ENCODE measurements around the gene HRH2. TPM values are rescaled to one million over a fixed set of nuclear protein-coding genes. Genes with fewer than 3 reads are reported as not detected.

HRH2 gene, protein sequence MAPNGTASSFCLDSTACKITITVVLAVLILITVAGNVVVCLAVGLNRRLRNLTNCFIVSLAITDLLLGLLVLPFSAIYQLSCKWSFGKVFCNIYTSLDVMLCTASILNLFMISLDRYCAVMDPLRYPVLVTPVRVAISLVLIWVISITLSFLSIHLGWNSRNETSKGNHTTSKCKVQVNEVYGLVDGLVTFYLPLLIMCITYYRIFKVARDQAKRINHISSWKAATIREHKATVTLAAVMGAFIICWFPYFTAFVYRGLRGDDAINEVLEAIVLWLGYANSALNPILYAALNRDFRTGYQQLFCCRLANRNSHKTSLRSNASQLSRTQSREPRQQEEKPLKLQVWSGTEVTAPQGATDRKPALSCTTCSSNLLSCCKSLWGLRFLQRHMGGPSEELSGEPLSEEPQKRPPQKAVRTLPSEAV
- polyA plus RNA-seq (2013, experiment 1 of 2) = 0.59 TPM
- polyA plus RNA-seq (2013, experiment 2 of 2) = 0.62 TPM

DNA sequence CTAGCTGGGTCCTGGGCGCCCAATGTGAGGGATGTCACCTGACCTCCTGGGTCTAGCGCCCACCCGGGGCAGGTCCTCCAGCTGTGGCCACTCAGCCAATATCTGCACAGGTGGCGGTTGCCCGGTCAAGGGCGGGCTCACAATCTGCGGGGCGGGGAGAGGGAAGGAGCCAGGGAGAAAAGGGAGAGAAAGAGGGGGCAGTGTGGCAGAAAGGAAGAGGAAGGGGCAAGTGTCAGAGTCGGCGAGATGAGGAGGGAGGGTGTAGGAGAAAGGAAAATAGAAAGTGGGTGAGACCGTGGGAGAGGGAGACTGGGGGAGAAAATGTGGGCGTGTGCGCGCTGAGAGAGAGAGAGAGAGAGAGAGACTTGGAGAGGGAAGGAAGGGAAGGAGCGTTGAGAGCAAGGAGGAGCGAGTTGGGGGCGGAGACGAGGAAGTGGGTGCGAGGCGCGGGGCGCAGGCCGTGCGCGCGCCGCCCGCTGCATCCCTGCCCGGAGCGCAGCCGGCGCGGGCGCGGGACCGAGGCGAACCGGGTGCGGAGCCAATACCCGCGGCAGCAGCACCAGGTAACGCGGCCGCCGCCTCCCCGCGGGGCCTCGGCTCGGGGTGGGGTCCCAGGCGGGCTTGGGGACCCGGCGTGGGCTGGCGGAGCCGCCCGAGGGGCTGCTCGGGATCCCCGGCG lies at the start of gene HRH2:
Gene HRH2, plus strand, starts transcription at position 479 of the 679 bp plus-strand sequence. CDS start 25,163 bp downstream, outside the sequence.
- H2AK5ac ChIP-seq (ENCODE audit: low read depth, low read length) = no peak within 1 kb of the TSS
- H2BK120ac ChIP-seq (ENCODE audit: low read depth, low read length) = no peak within 1 kb of the TSS
- H3K14ac ChIP-seq (ENCODE audit: low read length) = no peak within 1 kb of the TSS
- no peak within 1 kb of the TSS for H4K8ac ChIP-seq (ENCODE audit: low read depth, low read length)
- no peak within 1 kb of the TSS for H2BK5ac ChIP-seq (ENCODE audit: low read length)
- peak within 1 kb of the TSS; percentile 13 for H2BK15ac ChIP-seq (ENCODE audit: low read length)
- DNase-seq (ENCODE audit: low spot score) = no peak
- no peak within 1 kb of the TSS for H3K4ac ChIP-seq (ENCODE audit: low read length)
- peaks cover 4 to 5% of the 10 kb centered on the region in 2 donors for H3K4me1 ChIP-seq (ENCODE audit: control insufficient read depth in 2 of 2, insufficient read depth in 1 of 2, low read depth in 1 of 2, low read length in 2 of 2)
- peak within 1 kb of the TSS; percentile 56 for H3K18ac ChIP-seq (ENCODE audit: low read length)
- H3K27ac ChIP-seq (replicated peaks; ENCODE audit: low read length) = no peak within 1 kb of the TSS
- no peak within 1 kb of the TSS for H4K91ac ChIP-seq (ENCODE audit: low read depth, low read length, poor library complexity)
- H3K9ac ChIP-seq (ENCODE audit: low read depth, low read length, poor library complexity) = peak within 1 kb of the TSS; percentile 88
- peak within 1 kb of the TSS; percentile 90 for H3K4me2 ChIP-seq (ENCODE audit: insufficient read depth, low read length, poor library complexity, severe bottlenecking)
- peak within 1 kb of the TSS; percentile 41 to 85 for H3K4me3 ChIP-seq (ENCODE audit: low read length in 2 of 2)
- no peaks in the 10 kb centered on the region for H3K79me1 ChIP-seq (ENCODE audit: low read depth, low read length)
- peaks cover 2 to 56% (median 31%) of the 10 kb centered on the region in 3 experiments for H3K27me3 ChIP-seq (ENCODE audit: control insufficient read depth in 3 of 3, insufficient read depth in 3 of 3, low read depth in 1 of 3, low read length in 3 of 3)
- peak within 1 kb of the TSS; percentile 89 for H2AFZ ChIP-seq (ENCODE audit: low read length)
- H3K9me3 ChIP-seq (replicated peaks in 1 of 2; ENCODE audit: control insufficient read depth in 2 of 2, insufficient read depth in 1 of 2, low read depth in 1 of 2, low read length in 2 of 2) = no peaks in the 10 kb centered on the region
- no peak within 1 kb of the TSS for H2BK12ac ChIP-seq (ENCODE audit: low read length)
- no peaks in the 10 kb centered on the region for H3K36me3 ChIP-seq (replicated peaks in 1 of 2; ENCODE audit: control insufficient read depth in 2 of 2, insufficient read depth in 2 of 2, low read length in 2 of 2)
- peak within 1 kb of the TSS; percentile 56 for H3K23ac ChIP-seq (ENCODE audit: low read depth, low read length, poor library complexity)
- WGBS, 2 donors (ENCODE audit: extremely low coverage in 2 of 2, insufficient read length in 2 of 2, insufficient replicate concordance in 1 of 2) = no CpG with 5 or more reads among the region's 58 CpGs

DNA sequence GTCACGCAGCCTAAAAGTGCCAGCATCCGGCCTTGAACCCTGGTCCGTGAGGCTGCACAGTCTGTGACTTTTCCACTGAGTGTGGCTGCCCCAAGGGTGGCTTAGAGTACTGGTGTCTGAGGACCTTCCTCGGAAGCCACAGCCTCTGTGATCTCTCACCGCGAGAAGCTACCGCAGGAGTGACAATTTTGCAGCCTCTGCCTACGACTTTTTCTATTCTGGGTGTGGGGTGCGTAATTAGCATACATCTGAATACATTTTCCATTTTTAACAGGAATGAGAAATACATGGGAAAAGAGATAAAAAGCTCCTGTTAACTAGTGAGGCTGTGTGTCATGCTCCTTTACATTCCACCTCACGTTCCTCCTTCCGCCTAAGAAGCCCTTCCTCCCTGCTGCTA lies 48.3 kb upstream of the HRH2 start:
- Histone ChIP-seq H3K14ac (ENCODE audit: low read length) (no peak overlapping the region), H3K4me2 (ENCODE audit: insufficient read depth, low read length, poor library complexity, severe bottlenecking) (no peak overlapping the region), H3K23ac (ENCODE audit: low read depth, low read length, poor library complexity) (no peak overlapping the region), H2AK5ac (ENCODE audit: low read depth, low read length) (no peak overlapping the region), H3K4me1 (ENCODE audit: control insufficient read depth in 2 of 2, insufficient read depth in 1 of 2, low read depth in 1 of 2, low read length in 2 of 2) (no peaks in the 10 kb centered on the region), H2BK120ac (ENCODE audit: low read depth, low read length) (no peak overlapping the region), H3K4me3 (ENCODE audit: low read length in 2 of 2) (no peak overlapping the region), H3K79me1 (ENCODE audit: low read depth, low read length) (no peaks in the 10 kb centered on the region), H3K36me3 (replicated peaks in 1 of 2; ENCODE audit: control insufficient read depth in 2 of 2, insufficient read depth in 2 of 2, low read length in 2 of 2) (no peaks in the 10 kb centered on the region), H2BK5ac (ENCODE audit: low read length) (no peak overlapping the region), H4K91ac (ENCODE audit: low read depth, low read length, poor library complexity) (no peak overlapping the region), H3K27me3 (ENCODE audit: control insufficient read depth in 3 of 3, insufficient read depth in 3 of 3, low read depth in 1 of 3, low read length in 3 of 3) (peaks cover 0 to 6% (median 0%) of the 10 kb centered on the region in 3 experiments), H4K8ac (ENCODE audit: low read depth, low read length) (no peak overlapping the region), H2BK12ac (ENCODE audit: low read length) (no peak overlapping the region), H3K18ac (ENCODE audit: low read length) (no peak overlapping the region), H2AFZ (ENCODE audit: low read length) (no peak overlapping the region), H3K9ac (ENCODE audit: low read depth, low read length, poor library complexity) (no peak overlapping the region), H2BK15ac (ENCODE audit: low read length) (no peak overlapping the region), H3K27ac (replicated peaks; ENCODE audit: low read length) (no peak overlapping the region), H3K4ac (ENCODE audit: low read length) (no peak overlapping the region), H3K9me3 (replicated peaks in 1 of 2; ENCODE audit: control insufficient read depth in 2 of 2, insufficient read depth in 1 of 2, low read depth in 1 of 2, low read length in 2 of 2) (peaks cover 0 to 3% of the 10 kb centered on the region in 2 donors)
- WGBS, 2 donors (ENCODE audit: extremely low coverage in 2 of 2, insufficient read length in 2 of 2, insufficient replicate concordance in 1 of 2) = no CpG with 5 or more reads among the region's 11 CpGs
- DNase-seq (ENCODE audit: low spot score) = no peak

DNA sequence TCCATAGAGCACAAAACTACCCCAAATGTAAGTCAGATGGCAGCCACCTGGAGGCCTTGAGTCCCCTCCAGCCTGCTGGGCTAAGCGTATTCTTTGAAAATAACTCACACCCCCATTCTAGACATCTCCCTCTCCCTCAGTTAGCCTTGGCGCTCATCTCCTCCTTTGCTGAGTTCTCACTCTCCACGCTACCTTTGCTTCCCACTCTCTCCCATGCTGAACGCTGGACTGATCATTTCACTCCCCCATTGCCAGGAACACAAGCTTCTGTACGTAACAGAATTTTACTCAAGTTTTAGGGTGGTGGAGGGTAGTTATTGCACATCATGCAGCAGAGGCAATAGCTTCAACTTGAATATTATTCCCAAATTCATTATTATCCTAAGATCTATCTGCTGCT lies 47.5 kb upstream of the HRH2 start:
- WGBS, 2 donors (ENCODE audit: extremely low coverage in 2 of 2, insufficient read length in 2 of 2, insufficient replicate concordance in 1 of 2) = no CpG with 5 or more reads among the region's 5 CpGs
- H3K9ac ChIP-seq (ENCODE audit: low read depth, low read length, poor library complexity) = no peak overlapping the region
- no peaks in the 10 kb centered on the region for H3K36me3 ChIP-seq (replicated peaks in 1 of 2; ENCODE audit: control insufficient read depth in 2 of 2, insufficient read depth in 2 of 2, low read length in 2 of 2)
- H3K4ac ChIP-seq (ENCODE audit: low read length) = no peak overlapping the region
- no peak overlapping the region for H3K14ac ChIP-seq (ENCODE audit: low read length)
- H3K4me1 ChIP-seq (ENCODE audit: control insufficient read depth in 2 of 2, insufficient read depth in 1 of 2, low read depth in 1 of 2, low read length in 2 of 2) = no peaks in the 10 kb centered on the region
- H3K4me2 ChIP-seq (ENCODE audit: insufficient read depth, low read length, poor library complexity, severe bottlenecking) = no peak overlapping the region
- H4K91ac ChIP-seq (ENCODE audit: low read depth, low read length, poor library complexity) = no peak overlapping the region
- H3K4me3 ChIP-seq (ENCODE audit: low read length in 2 of 2) = no peak overlapping the region
- no peak overlapping the region for H3K18ac ChIP-seq (ENCODE audit: low read length)
- H3K79me1 ChIP-seq (ENCODE audit: low read depth, low read length) = no peaks in the 10 kb centered on the region
- H2AFZ ChIP-seq (ENCODE audit: low read length) = no peak overlapping the region
- no peak overlapping the region for H2AK5ac ChIP-seq (ENCODE audit: low read depth, low read length)
- no peak overlapping the region for H4K8ac ChIP-seq (ENCODE audit: low read depth, low read length)
- no peak overlapping the region for H3K27ac ChIP-seq (replicated peaks; ENCODE audit: low read length)
- H3K9me3 ChIP-seq (replicated peaks in 1 of 2; ENCODE audit: control insufficient read depth in 2 of 2, insufficient read depth in 1 of 2, low read depth in 1 of 2, low read length in 2 of 2) = no peaks in the 10 kb centered on the region
- H2BK5ac ChIP-seq (ENCODE audit: low read length) = no peak overlapping the region
- H2BK15ac ChIP-seq (ENCODE audit: low read length) = no peak overlapping the region
- H3K23ac ChIP-seq (ENCODE audit: low read depth, low read length, poor library complexity) = no peak overlapping the region
- peaks cover 0 to 6% (median 0%) of the 10 kb centered on the region in 3 experiments for H3K27me3 ChIP-seq (ENCODE audit: control insufficient read depth in 3 of 3, insufficient read depth in 3 of 3, low read depth in 1 of 3, low read length in 3 of 3)
- no peak overlapping the region for H2BK12ac ChIP-seq (ENCODE audit: low read length)
- no peak overlapping the region for H2BK120ac ChIP-seq (ENCODE audit: low read depth, low read length)
- no peak for DNase-seq (ENCODE audit: low spot score)

DNA sequence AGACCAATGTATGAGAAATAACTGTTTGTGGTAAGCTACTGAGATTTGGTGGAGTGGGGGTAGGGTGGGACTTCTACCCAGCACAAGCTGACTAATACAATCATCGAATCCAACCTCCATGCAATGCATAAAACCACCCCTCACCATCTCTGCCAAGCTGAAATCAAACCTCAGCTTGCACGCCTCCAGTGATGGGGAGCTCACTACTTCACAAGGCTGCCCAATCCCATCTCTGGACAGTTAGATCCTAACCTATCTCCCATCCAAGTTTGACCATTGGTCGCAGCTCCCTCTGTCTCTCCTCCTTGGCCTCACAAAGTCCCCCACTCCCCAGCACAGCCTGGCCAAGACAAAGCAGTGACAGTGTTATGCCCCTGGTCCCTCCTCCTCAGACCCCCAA lies 47.0 kb upstream of the HRH2 start:
- H3K18ac ChIP-seq (ENCODE audit: low read length) = no peak overlapping the region
- H2AK5ac ChIP-seq (ENCODE audit: low read depth, low read length) = no peak overlapping the region
- H3K9me3 ChIP-seq (replicated peaks in 1 of 2; ENCODE audit: control insufficient read depth in 2 of 2, insufficient read depth in 1 of 2, low read depth in 1 of 2, low read length in 2 of 2) = no peaks in the 10 kb centered on the region
- no peak overlapping the region for H3K23ac ChIP-seq (ENCODE audit: low read depth, low read length, poor library complexity)
- WGBS, 2 donors (ENCODE audit: extremely low coverage in 2 of 2, insufficient read length in 2 of 2, insufficient replicate concordance in 1 of 2) = no CpG with 5 or more reads among the region's 3 CpGs
- H4K8ac ChIP-seq (ENCODE audit: low read depth, low read length) = no peak overlapping the region
- H2BK120ac ChIP-seq (ENCODE audit: low read depth, low read length) = no peak overlapping the region
- peaks cover 0 to 6% (median 0%) of the 10 kb centered on the region in 3 experiments for H3K27me3 ChIP-seq (ENCODE audit: control insufficient read depth in 3 of 3, insufficient read depth in 3 of 3, low read depth in 1 of 3, low read length in 3 of 3)
- no peak overlapping the region for H3K14ac ChIP-seq (ENCODE audit: low read length)
- H3K4me3 ChIP-seq (ENCODE audit: low read length in 2 of 2) = peak overlapping the region in 1 of 2 donors; percentile 39
- H3K36me3 ChIP-seq (replicated peaks in 1 of 2; ENCODE audit: control insufficient read depth in 2 of 2, insufficient read depth in 2 of 2, low read length in 2 of 2) = no peaks in the 10 kb centered on the region
- no peak overlapping the region for H4K91ac ChIP-seq (ENCODE audit: low read depth, low read length, poor library complexity)
- no peak overlapping the region for H2BK5ac ChIP-seq (ENCODE audit: low read length)
- no peak overlapping the region for H3K4me2 ChIP-seq (ENCODE audit: insufficient read depth, low read length, poor library complexity, severe bottlenecking)
- no peak overlapping the region for H3K4ac ChIP-seq (ENCODE audit: low read length)
- H3K27ac ChIP-seq (replicated peaks; ENCODE audit: low read length) = no peak overlapping the region
- no peak overlapping the region for H2BK15ac ChIP-seq (ENCODE audit: low read length)
- H3K9ac ChIP-seq (ENCODE audit: low read depth, low read length, poor library complexity) = no peak overlapping the region
- no peak overlapping the region for H2BK12ac ChIP-seq (ENCODE audit: low read length)
- DNase-seq (ENCODE audit: low spot score) = no peak
- H3K79me1 ChIP-seq (ENCODE audit: low read depth, low read length) = no peaks in the 10 kb centered on the region
- no peaks in the 10 kb centered on the region for H3K4me1 ChIP-seq (ENCODE audit: control insufficient read depth in 2 of 2, insufficient read depth in 1 of 2, low read depth in 1 of 2, low read length in 2 of 2)
- H2AFZ ChIP-seq (ENCODE audit: low read length) = no peak overlapping the region
